MM.1S (cell line): ENCODE results near the gene DEDD.

ENCODE experiments used
- DNase-seq: peaks from one replicate; pipeline ENCODE4 v3.0.0-alpha.2; 2015
- H2AFZ ChIP-seq: fragments of 300-600 bp; sonication (generic); 2 replicates; pipeline ENCODE4 v1.6.0; 2016; ENCODE audit warnings: antibody characterized with exemption, low read length
- H3F3A ChIP-seq: fragments of 300-600 bp; sonication (generic); 2 replicates; pipeline ENCODE4 v1.6.1; 2016; ENCODE audit warnings: mild to moderate bottlenecking, antibody characterized with exemption, low read length, moderate library complexity, mixed read lengths; ENCODE audit not compliant: insufficient read depth
- H3K27ac ChIP-seq: fragments of 300-600 bp; sonication (generic); 2 replicates; pipeline ENCODE4 v1.5.1; 2016; ENCODE audit warnings: mild to moderate bottlenecking, low read length
- H3K27me3 ChIP-seq: fragments of 300-600 bp; sonication (generic); replicated peaks from 2 replicates; pipeline ENCODE4 v1.6.0; 2016; ENCODE audit warnings: low read length; ENCODE audit not compliant: insufficient read depth
- H3K36me3 ChIP-seq: fragments of 300-600 bp; sonication (generic); replicated peaks from 2 replicates; pipeline ENCODE4 v1.6.1; 2016; ENCODE audit warnings: mild to moderate bottlenecking, low read length, mixed read lengths; ENCODE audit not compliant: insufficient read depth
- H3K4me1 ChIP-seq: fragments of 300-600 bp; sonication (generic); 2 replicates; pipeline ENCODE4 v1.6.1; 2016; ENCODE audit warnings: low read length, mixed read lengths
- H3K4me2 ChIP-seq: fragments of 300-600 bp; sonication (generic); 2 replicates; pipeline ENCODE4 v1.6.0; 2016; ENCODE audit warnings: low read depth, low read length
- H3K4me3 ChIP-seq: fragments of 300-600 bp; sonication (generic); 2 replicates; pipeline ENCODE4 v1.5.1; 2016; ENCODE audit warnings: low read length, mixed read lengths
- H3K79me2 ChIP-seq: fragments of 300-600 bp; sonication (generic); 2 replicates; pipeline ENCODE4 v1.6.1; 2016; ENCODE audit warnings: mixed run types, low read length, mixed read lengths
- H3K9ac ChIP-seq: fragments of 300-600 bp; sonication (generic); 2 replicates; pipeline ENCODE4 v1.6.1; 2016; ENCODE audit warnings: low read length, mixed read lengths
- H3K9me2 ChIP-seq: fragments of 300-600 bp; sonication (generic); replicated peaks from 2 replicates; pipeline ENCODE4 v1.6.1; 2016; ENCODE audit warnings: mild to moderate bottlenecking, low read length, mixed read lengths; ENCODE audit not compliant: insufficient read depth
- H3K9me3 ChIP-seq: fragments of 300-600 bp; sonication (generic); replicated peaks from 2 replicates; pipeline ENCODE4 v1.6.1; 2016; ENCODE audit warnings: mild to moderate bottlenecking, low read length, mixed read lengths; ENCODE audit not compliant: insufficient read depth
- H4K20me1 ChIP-seq: fragments of 300-600 bp; sonication (generic); 2 replicates; pipeline ENCODE4 v1.6.1; 2016; ENCODE audit warnings: mild to moderate bottlenecking, low read length, moderate library complexity, mixed read lengths; ENCODE audit not compliant: insufficient read depth
- EZH2 ChIP-seq: fragments of 300-600 bp; sonication (generic); optimal IDR thresholded peaks from 2 replicates; pipeline ENCODE3; 2017; ENCODE audit warnings: low read depth, mild to moderate bottlenecking, antibody characterized with exemption, low read length, mixed read lengths
- EZH2phosphoT487 ChIP-seq: fragments of 300-600 bp; sonication (generic); IDR thresholded peaks from 2 replicates; pipeline ENCODE4 v1.6.1; 2018; ENCODE audit warnings: antibody characterized with exemption, low read length
- TF ChIP-seq, protein P1 (sequence below): fragments of 300-600 bp; sonication (generic); IDR thresholded peaks from 2 replicates; pipeline ENCODE4 v1.5.1; 2016; ENCODE audit warnings: antibody characterized with exemption, low read length, mixed read lengths

The DEDD gene

DNA sequence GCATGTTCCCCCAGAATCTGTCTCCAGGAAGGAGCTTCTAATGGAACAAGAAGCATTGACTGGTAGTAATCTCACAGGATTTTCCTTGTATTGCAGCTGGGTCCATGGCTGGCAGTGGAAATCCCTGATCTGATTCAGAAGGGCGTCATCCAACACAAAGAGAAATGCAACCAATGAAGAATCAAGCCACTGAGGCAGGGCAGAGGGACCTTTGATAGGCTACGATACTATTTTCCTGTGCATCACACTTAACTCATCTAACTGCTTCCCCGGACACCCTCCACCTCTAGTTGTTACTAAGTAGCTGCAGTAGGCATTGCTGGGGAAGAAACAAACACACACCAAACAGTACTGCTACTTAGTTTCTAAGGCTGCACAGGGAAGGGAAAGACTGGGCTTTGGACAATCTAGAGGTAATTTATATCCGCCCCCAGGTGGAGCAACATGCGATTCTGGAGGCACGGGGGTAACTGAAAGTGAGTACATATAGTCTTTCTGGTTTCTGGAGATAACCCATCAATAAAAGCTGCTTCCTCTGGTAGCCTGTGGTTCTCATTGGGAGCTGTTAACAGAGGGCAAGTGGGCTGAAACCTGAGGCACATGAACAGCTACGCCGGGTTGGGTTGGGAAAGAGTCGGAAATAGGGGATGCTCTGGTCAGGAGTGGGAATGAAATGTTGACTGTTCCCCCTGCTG, 26.0 kb upstream of the DEDD start:
- DNase-seq: peak; percentile 41
- peak overlapping the region; percentile 87; the same call in 1 of the 2 replicates for H3K9ac ChIP-seq
- H3K4me3 ChIP-seq: peak overlapping the region; percentile 71
- H3K27ac ChIP-seq: peak overlapping the region; percentile 46; the same call in 1 of the 2 replicates
- no peaks in the 10 kb centered on the region for H3K9me3 ChIP-seq
- H3K9me2 ChIP-seq: no peaks in the 10 kb centered on the region
- H3K4me2 ChIP-seq: peak overlapping the region; percentile 70
- peaks cover 22% of the 10 kb centered on the region for H3F3A ChIP-seq
- no peaks in the 10 kb centered on the region for H3K27me3 ChIP-seq
- no peaks in the 10 kb centered on the region for H4K20me1 ChIP-seq
- peaks cover 31% of the 10 kb centered on the region for H3K4me1 ChIP-seq
- TF ChIP-seq, protein P1, sequence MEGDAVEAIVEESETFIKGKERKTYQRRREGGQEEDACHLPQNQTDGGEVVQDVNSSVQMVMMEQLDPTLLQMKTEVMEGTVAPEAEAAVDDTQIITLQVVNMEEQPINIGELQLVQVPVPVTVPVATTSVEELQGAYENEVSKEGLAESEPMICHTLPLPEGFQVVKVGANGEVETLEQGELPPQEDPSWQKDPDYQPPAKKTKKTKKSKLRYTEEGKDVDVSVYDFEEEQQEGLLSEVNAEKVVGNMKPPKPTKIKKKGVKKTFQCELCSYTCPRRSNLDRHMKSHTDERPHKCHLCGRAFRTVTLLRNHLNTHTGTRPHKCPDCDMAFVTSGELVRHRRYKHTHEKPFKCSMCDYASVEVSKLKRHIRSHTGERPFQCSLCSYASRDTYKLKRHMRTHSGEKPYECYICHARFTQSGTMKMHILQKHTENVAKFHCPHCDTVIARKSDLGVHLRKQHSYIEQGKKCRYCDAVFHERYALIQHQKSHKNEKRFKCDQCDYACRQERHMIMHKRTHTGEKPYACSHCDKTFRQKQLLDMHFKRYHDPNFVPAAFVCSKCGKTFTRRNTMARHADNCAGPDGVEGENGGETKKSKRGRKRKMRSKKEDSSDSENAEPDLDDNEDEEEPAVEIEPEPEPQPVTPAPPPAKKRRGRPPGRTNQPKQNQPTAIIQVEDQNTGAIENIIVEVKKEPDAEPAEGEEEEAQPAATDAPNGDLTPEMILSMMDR: no peak
- TF ChIP-seq EZH2: no peak
- TF ChIP-seq EZH2phosphoT487: no peak
- H3K79me2 ChIP-seq: peaks cover 40% of the 10 kb centered on the region
- H3K36me3 ChIP-seq: peaks cover 5% of the 10 kb centered on the region; the same call in 1 of the 2 replicates
- no peak overlapping the region; the same call in 1 of the 2 replicates for H2AFZ ChIP-seq

GRCh38 chr1:161157867-161158266, 25.4 kb upstream of the DEDD start:
- peaks cover 5% of the 10 kb centered on the region; the same call in 1 of the 2 replicates for H3K36me3 ChIP-seq
- no peaks in the 10 kb centered on the region for H4K20me1 ChIP-seq
- no peaks in the 10 kb centered on the region for H3K9me2 ChIP-seq
- no peak for DNase-seq
- H3K4me3 ChIP-seq: no peak overlapping the region
- no peak overlapping the region for H3K4me2 ChIP-seq
- no peak overlapping the region for H2AFZ ChIP-seq
- peaks cover 34% of the 10 kb centered on the region for H3K4me1 ChIP-seq
- H3K9ac ChIP-seq: no peak overlapping the region
- peaks cover 40% of the 10 kb centered on the region for H3K79me2 ChIP-seq
- TF ChIP-seq, protein P1: no peak
- TF ChIP-seq EZH2phosphoT487 (no peak), EZH2 (no peak)
- no peaks in the 10 kb centered on the region for H3K9me3 ChIP-seq
- H3K27ac ChIP-seq: peak overlapping the region; percentile 46; the same call in 1 of the 2 replicates
- peaks cover 22% of the 10 kb centered on the region for H3F3A ChIP-seq
- H3K27me3 ChIP-seq: no peaks in the 10 kb centered on the region

DNA sequence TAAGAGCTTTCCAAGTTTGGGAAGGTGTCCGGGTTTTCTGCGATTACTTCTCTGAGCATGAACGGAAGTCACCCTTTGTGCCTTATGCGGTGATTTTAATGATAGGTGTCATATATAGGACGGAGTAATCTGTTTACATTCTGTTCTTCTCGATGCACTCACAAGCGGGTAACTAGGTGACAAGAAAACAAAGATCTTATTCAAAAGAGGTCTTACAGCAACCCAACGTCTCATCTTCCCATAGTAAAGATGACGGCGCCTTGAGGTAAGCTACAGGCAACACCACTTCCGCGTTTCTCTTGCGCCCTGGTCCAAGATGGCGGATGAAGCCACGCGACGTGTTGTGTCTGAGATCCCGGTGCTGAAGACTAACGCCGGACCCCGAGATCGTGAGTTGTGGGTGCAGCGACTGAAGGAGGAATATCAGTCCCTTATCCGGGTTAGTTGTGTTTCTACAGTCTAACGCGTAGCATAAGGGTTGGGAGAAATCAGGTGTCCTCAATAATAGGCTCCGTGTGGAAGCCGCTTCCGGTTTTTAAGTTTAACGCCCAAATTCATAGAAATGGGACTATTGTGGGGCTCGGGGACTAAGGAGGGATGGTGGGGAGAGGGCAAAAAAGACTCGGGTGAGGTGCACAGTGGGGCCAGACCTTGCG, 21.3 kb upstream of the DEDD start, which contains the start of gene UFC1:
Gene UFC1, plus strand, starts transcription at position 297 of the 656 bp plus-strand sequence. Its CDS starts 20 bp downstream, at position 317.
- TF ChIP-seq EZH2: no peak
- no peak for TF ChIP-seq EZH2phosphoT487
- Histone ChIP-seq H3K9ac (peak within 1 kb of the TSS; percentile 95), H3K9me2 (no peaks in the 10 kb centered on the region), H3K9me3 (no peaks in the 10 kb centered on the region), H3K4me2 (peak within 1 kb of the TSS; percentile 87), H2AFZ (peak within 1 kb of the TSS; percentile 85), H3K4me3 (peak within 1 kb of the TSS; percentile 87), H3K79me2 (peaks cover 21% of the 10 kb centered on the region), H3K4me1 (peaks cover 25% of the 10 kb centered on the region), H3K36me3 (peaks cover 5% of the 10 kb centered on the region; the same call in 1 of the 2 replicates), H3K27me3 (no peaks in the 10 kb centered on the region), H4K20me1 (no peaks in the 10 kb centered on the region), H3F3A (peaks cover 22% of the 10 kb centered on the region), H3K27ac (peak within 1 kb of the TSS; percentile 89)
- peak; percentile 93 for DNase-seq
